ENCODE results near the gene PAPSS1.

The PAPSS1 gene

GRCh38 chr4:107747748-107748486, 27.9 kb upstream of the PAPSS1 start:
- no peaks in the 10 kb centered on the region for H3F3A ChIP-seq (ENCODE audit: control insufficient read depth, insufficient read depth)
- H3K27me3 ChIP-seq (ENCODE audit: control insufficient read depth, low read length) = peaks cover 10% of the 10 kb centered on the region
- no peaks in the 10 kb centered on the region for H3K9me3 ChIP-seq (ENCODE audit: control insufficient read depth, insufficient read depth, low read length)
- H4K20me1 ChIP-seq (ENCODE audit: control insufficient read depth, insufficient read depth, low read depth, low read length) = no peaks in the 10 kb centered on the region
- no peak overlapping the region for H3K4me2 ChIP-seq (ENCODE audit: low read length)
- H3K9me2 ChIP-seq (replicated peaks; ENCODE audit: control insufficient read depth, low read length) = no peaks in the 10 kb centered on the region
- no peaks in the 10 kb centered on the region for H3K79me2 ChIP-seq (ENCODE audit: control insufficient read depth, low read length)
- no peak overlapping the region for H3K27ac ChIP-seq (ENCODE audit: low read depth, low read length)
- no peak for TF ChIP-seq CTCF (IDR thresholded peaks at IDR 0.05; ENCODE audit: low read depth, low read length, poor library complexity, severe bottlenecking)
- TF ChIP-seq EZH2phosphoT487 (IDR thresholded peaks at IDR 0.05; ENCODE audit: borderline replicate concordance, low read length) = no peak
- no peak overlapping the region for H3K4me3 ChIP-seq (ENCODE audit: low read length)
- H3K4me1 ChIP-seq (ENCODE audit: control insufficient read depth, low read length) = no peaks in the 10 kb centered on the region
- no peaks in the 10 kb centered on the region for H3K36me3 ChIP-seq (ENCODE audit: control insufficient read depth, low read length)

- Histone ChIP-seq H3K27me3 (ENCODE audit: control insufficient read depth, low read length) (peaks cover 10% of the 10 kb centered on the region), H3K4me1 (ENCODE audit: control insufficient read depth, low read length) (no peaks in the 10 kb centered on the region), H3K9me3 (ENCODE audit: control insufficient read depth, insufficient read depth, low read length) (no peaks in the 10 kb centered on the region), H3K4me2 (ENCODE audit: low read length) (no peak overlapping the region), H3K4me3 (ENCODE audit: low read length) (no peak overlapping the region), H3K79me2 (ENCODE audit: control insufficient read depth, low read length) (no peaks in the 10 kb centered on the region), H3K27ac (ENCODE audit: low read depth, low read length) (no peak overlapping the region), H3F3A (ENCODE audit: control insufficient read depth, insufficient read depth) (no peaks in the 10 kb centered on the region), H3K36me3 (ENCODE audit: control insufficient read depth, low read length) (no peaks in the 10 kb centered on the region), H4K20me1 (ENCODE audit: control insufficient read depth, insufficient read depth, low read depth, low read length) (no peaks in the 10 kb centered on the region), H3K9me2 (replicated peaks; ENCODE audit: control insufficient read depth, low read length) (no peaks in the 10 kb centered on the region)
- TF ChIP-seq CTCF (IDR thresholded peaks at IDR 0.05; ENCODE audit: low read depth, low read length, poor library complexity, severe bottlenecking) (no peak), EZH2phosphoT487 (IDR thresholded peaks at IDR 0.05; ENCODE audit: borderline replicate concordance, low read length) (no peak)
Observed at GRCh38 chr4:107746161-107746560, 26.1 kb upstream of the PAPSS1 start.

- Histone ChIP-seq H3K9me2 (replicated peaks; ENCODE audit: control insufficient read depth, low read length) (no peaks in the 10 kb centered on the region), H3K27ac (ENCODE audit: low read depth, low read length) (no peak overlapping the region), H3K4me2 (ENCODE audit: low read length) (no peak overlapping the region), H3F3A (ENCODE audit: control insufficient read depth, insufficient read depth) (no peaks in the 10 kb centered on the region), H3K27me3 (ENCODE audit: control insufficient read depth, low read length) (peaks cover 10% of the 10 kb centered on the region), H3K4me3 (ENCODE audit: low read length) (no peak overlapping the region), H3K36me3 (ENCODE audit: control insufficient read depth, low read length) (no peaks in the 10 kb centered on the region), H3K9me3 (ENCODE audit: control insufficient read depth, insufficient read depth, low read length) (no peaks in the 10 kb centered on the region), H4K20me1 (ENCODE audit: control insufficient read depth, insufficient read depth, low read depth, low read length) (no peaks in the 10 kb centered on the region), H3K79me2 (ENCODE audit: control insufficient read depth, low read length) (no peaks in the 10 kb centered on the region), H3K4me1 (ENCODE audit: control insufficient read depth, low read length) (no peaks in the 10 kb centered on the region)
- TF ChIP-seq EZH2phosphoT487 (IDR thresholded peaks at IDR 0.05; ENCODE audit: borderline replicate concordance, low read length) = no peak
- TF ChIP-seq CTCF (IDR thresholded peaks at IDR 0.05; ENCODE audit: low read depth, low read length, poor library complexity, severe bottlenecking) = no peak
Observed at GRCh38 chr4:107744532-107744931, 24.5 kb upstream of the PAPSS1 start.

Measured in DOHH2 (cell line).